SJSA1 (cell line): ENCODE results near the gene EEFSEC. TPM values are rescaled to one million over a fixed set of nuclear protein-coding genes. Genes with fewer than 3 reads are reported as not detected.
A peak's percentile ranks its signal among the peaks of the same experiment; 100 is the strongest.
"Not testable (repeated sequence)": the region's sequence is repeated elsewhere in the genome, so short reads cannot be mapped to it uniquely, and the experiment has no call there.

Experiments used
- DNase-seq, 2 experiments: peaks; one replicate each; pipeline ENCODE4 v3.0.0-alpha.2; 2015 to 2020; ENCODE audit warnings: low spot score in 2 of 2, low read depth in 1 of 2
- H3K27ac ChIP-seq: fragments of 250-450 bp; sonication (Bioruptor Pico); 2 replicates; pipeline ENCODE4 v1.5.1; 2020; ENCODE audit warnings: mild to moderate bottlenecking, moderate library complexity
- H3K27me3 ChIP-seq: fragments of 250-450 bp; sonication (Bioruptor Pico); replicated peaks from 2 replicates; pipeline ENCODE4 v1.5.1; 2020; ENCODE audit warnings: mild to moderate bottlenecking, moderate library complexity
- H3K36me3 ChIP-seq: fragments of 250-450 bp; sonication (Bioruptor Pico); 2 replicates; pipeline ENCODE4 v1.5.1; 2020; ENCODE audit warnings: mild to moderate bottlenecking
- H3K4me1 ChIP-seq: fragments of 250-450 bp; sonication (Bioruptor Pico); replicated peaks from 2 replicates; pipeline ENCODE4 v1.6.1; 2021; ENCODE audit warnings: mild to moderate bottlenecking
- H3K4me3 ChIP-seq: fragments of 250-450 bp; sonication (Bioruptor Pico); 2 replicates; pipeline ENCODE4 v1.5.1; 2020; ENCODE audit warnings: mild to moderate bottlenecking
- H3K9me3 ChIP-seq: fragments of 250-450 bp; sonication (Bioruptor Pico); replicated peaks from 2 replicates; pipeline ENCODE4 v1.5.1; 2020; ENCODE audit warnings: mild to moderate bottlenecking
- total RNA-seq: library from RNA; depleted of rRNA; stranded (reverse); fragments of >200 nt; shearing (Covaris generic); gene quantifications from 2 replicates; pipeline ENCODE4 v1.2.3, GENCODE V29; 2014

Gene EEFSEC
- total RNA-seq, 1 experiment from 2014 or later, result 5.5 TPM

- peaks cover 7% of the 10 kb centered on the region for H3K4me1 ChIP-seq
- no peaks in the 10 kb centered on the region for H3K36me3 ChIP-seq
- peak overlapping the region; percentile 27; the same call in 1 of the 2 replicates for H3K27ac ChIP-seq
- no peak overlapping the region for H3K4me3 ChIP-seq
- peaks cover 3% of the 10 kb centered on the region for H3K27me3 ChIP-seq
- no peaks in the 10 kb centered on the region for H3K9me3 ChIP-seq
- DNase-seq, result peak; percentile 60 to 72
These were observed 19.9 kb upstream of the EEFSEC start for GRCh38 chr3:128133273-128133883.

GRCh38 chr3:128143496-128143895, 9.8 kb upstream of the EEFSEC start:
- Histone ChIP-seq H3K4me1 (no peaks in the 10 kb centered on the region), H3K4me3 (no peak overlapping the region), H3K27me3 (0 out of 2 replicates have a peak, but pooled peaks cover 4% of the 10 kb centered on the region), H3K27ac (no peak overlapping the region), H3K9me3 (no peaks in the 10 kb centered on the region), H3K36me3 (no peaks in the 10 kb centered on the region)
- DNase-seq, result no peak

GRCh38 chr3:128144512-128145187, 8.6 kb upstream of the EEFSEC start:
- no peaks in the 10 kb centered on the region for H3K36me3 ChIP-seq
- H3K4me1 ChIP-seq, result no peaks in the 10 kb centered on the region
- DNase-seq, result no peak
- no peaks in the 10 kb centered on the region for H3K9me3 ChIP-seq
- no peak overlapping the region for H3K4me3 ChIP-seq
- H3K27me3 ChIP-seq, result no peaks in the 10 kb centered on the region
- H3K27ac ChIP-seq, result no peak overlapping the region

- H3K36me3 ChIP-seq, result no peaks in the 10 kb centered on the region
- no peaks in the 10 kb centered on the region for H3K27me3 ChIP-seq
- no peaks in the 10 kb centered on the region for H3K4me1 ChIP-seq
- H3K27ac ChIP-seq, result no peak overlapping the region
- H3K4me3 ChIP-seq, result no peak overlapping the region
- no peak for DNase-seq
- no peaks in the 10 kb centered on the region for H3K9me3 ChIP-seq
These were observed 8.0 kb upstream of the EEFSEC start for GRCh38 chr3:128145279-128145678.

GRCh38 chr3:128146201-128146600, 7.1 kb upstream of the EEFSEC start:
- Histone ChIP-seq H3K9me3 (no peaks in the 10 kb centered on the region), H3K4me3 (no peak overlapping the region), H3K27me3 (no peaks in the 10 kb centered on the region), H3K4me1 (no peaks in the 10 kb centered on the region), H3K36me3 (no peaks in the 10 kb centered on the region), H3K27ac (no peak overlapping the region)
- DNase-seq, result no peak

GRCh38 chr3:128149650-128150049, 3.6 kb upstream of the EEFSEC start:
- no peak for DNase-seq

GRCh38 chr3:128151758-128152274, 1.5 kb upstream of the EEFSEC start:
- Histone ChIP-seq H3K27ac (no peak overlapping the region), H3K4me1 (peaks cover 6% of the 10 kb centered on the region), H3K9me3 (no peaks in the 10 kb centered on the region), H3K4me3 (no peak overlapping the region), H3K27me3 (no peaks in the 10 kb centered on the region), H3K36me3 (peaks cover 16% of the 10 kb centered on the region)
- DNase-seq, result no peak

More at GRCh38 chr3:128149650-128150049, 3.6 kb upstream of the EEFSEC start:
- no peak overlapping the region for H3K4me3 ChIP-seq
- H3K4me1 ChIP-seq, result peaks cover 6% of the 10 kb centered on the region
- H3K36me3 ChIP-seq, result peaks cover 4% of the 10 kb centered on the region
- H3K27ac ChIP-seq, result no peak overlapping the region
- H3K27me3 ChIP-seq, result no peaks in the 10 kb centered on the region
- no peaks in the 10 kb centered on the region for H3K9me3 ChIP-seq

GRCh38 chr3:128152419-128153155, 694 bp upstream of the EEFSEC start:
- H3K27ac ChIP-seq, result peak overlapping the region; percentile 44; the same call in 1 of the 2 replicates

GRCh38 chr3:128154354-128154753, 1.1 kb downstream of the EEFSEC start:
- peak overlapping the region; percentile 92 for H3K4me3 ChIP-seq
- H3K36me3 ChIP-seq, result peaks cover 39% of the 10 kb centered on the region
- not testable (repeated sequence) for H3K4me1 ChIP-seq, DNase-seq, H3K27ac ChIP-seq, H3K27me3 ChIP-seq, H3K9me3 ChIP-seq

More at GRCh38 chr3:128152419-128153155, 694 bp upstream of the EEFSEC start:
- Histone ChIP-seq H3K9me3 (no peaks in the 10 kb centered on the region; the same call in 1 of the 2 replicates), H3K27me3 (no peaks in the 10 kb centered on the region), H3K36me3 (peaks cover 24% of the 10 kb centered on the region), H3K4me1 (peaks cover 6% of the 10 kb centered on the region), H3K4me3 (peak overlapping the region; percentile 92)
- DNase-seq, result no peak

GRCh38 chr3:128155616-128156360, 2.5 kb downstream of the EEFSEC start:
- no peak for DNase-seq
- H3K4me3 ChIP-seq, result no peak overlapping the region

GRCh38 chr3:128160661-128161060, 7.4 kb downstream of the EEFSEC start:
- H3K4me1 ChIP-seq, result no peaks in the 10 kb centered on the region
- no peak overlapping the region for H3K4me3 ChIP-seq
- peaks cover 34% of the 10 kb centered on the region for H3K36me3 ChIP-seq
- H3K27me3 ChIP-seq, result no peaks in the 10 kb centered on the region
- H3K9me3 ChIP-seq, result no peaks in the 10 kb centered on the region; the same call in 1 of the 2 replicates
- no peak for DNase-seq
- H3K27ac ChIP-seq, result no peak overlapping the region

More at GRCh38 chr3:128155616-128156360, 2.5 kb downstream of the EEFSEC start:
- Histone ChIP-seq H3K4me1 (peaks cover 6% of the 10 kb centered on the region), H3K36me3 (peaks cover 39% of the 10 kb centered on the region), H3K9me3 (no peaks in the 10 kb centered on the region; the same call in 1 of the 2 replicates), H3K27me3 (no peaks in the 10 kb centered on the region), H3K27ac (no peak overlapping the region)

GRCh38 chr3:128163432-128163831, 10.2 kb downstream of the EEFSEC start:
- DNase-seq, result no peak
- no peaks in the 10 kb centered on the region for H3K27me3 ChIP-seq
- no peak overlapping the region for H3K4me3 ChIP-seq
- H3K4me1 ChIP-seq, result no peaks in the 10 kb centered on the region; the same call in 1 of the 2 replicates
- H3K36me3 ChIP-seq, result peaks cover 8% of the 10 kb centered on the region; the same call in 1 of the 2 replicates
- no peak overlapping the region for H3K27ac ChIP-seq
- no peaks in the 10 kb centered on the region for H3K9me3 ChIP-seq

- H3K4me3 ChIP-seq, result no peak overlapping the region
- no peak for DNase-seq
- H3K27ac ChIP-seq, result no peak overlapping the region
- no peaks in the 10 kb centered on the region for H3K36me3 ChIP-seq
- H3K4me1 ChIP-seq, result no peaks in the 10 kb centered on the region; the same call in 1 of the 2 replicates
- H3K9me3 ChIP-seq, result no peaks in the 10 kb centered on the region
- no peaks in the 10 kb centered on the region for H3K27me3 ChIP-seq
These were observed 13.7 kb downstream of the EEFSEC start for GRCh38 chr3:128166971-128167453.
